Activated CD4-positive, alpha-beta T cell treated with anti-CD3 and anti-CD28 coated beads for 1 hour (primary cell): ENCODE measurements around the gene AGAP2.
"Not testable (repeated sequence)": the region's sequence is repeated elsewhere in the genome, so short reads cannot be mapped to it uniquely, and the experiment has no call there.

Source experiments
- DNase-seq: peaks from one replicate; pipeline ENCODE4 v3.0.0-alpha.2; 2020

The AGAP2 gene

GRCh38 chr12:57692500-57692899 is 46.0 kb downstream of the AGAP2 start:
- DNase-seq: no peak

GRCh38 chr12:57688931-57689330 is 49.6 kb downstream of the AGAP2 start:
- no peak for DNase-seq

GRCh38 chr12:57687862-57688261 is 50.7 kb downstream of the AGAP2 start:
- no peak for DNase-seq

DNA sequence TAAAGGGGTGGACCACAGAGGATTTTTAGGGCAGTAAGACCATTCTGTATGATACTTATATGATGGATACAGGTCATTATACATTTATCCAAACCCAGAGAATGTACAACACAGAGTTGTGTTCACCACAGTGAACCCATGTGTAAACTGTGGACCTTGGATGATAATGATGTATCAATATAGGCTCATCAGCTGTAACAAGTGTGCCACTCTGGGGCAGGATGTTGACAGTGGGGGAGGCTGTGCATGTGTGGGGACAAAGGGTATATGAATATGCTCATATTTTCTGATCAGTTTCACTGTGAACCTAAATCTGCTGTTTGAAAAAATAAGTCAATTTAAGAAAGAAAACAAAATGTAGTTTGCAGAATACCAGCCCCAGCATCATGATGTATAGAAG is 58.8 kb downstream of the AGAP2 start:
- DNase-seq: no peak

- DNase-seq: not testable (repeated sequence)
Observed at GRCh38 chr12:57677947-57678346, 60.6 kb downstream of the AGAP2 start.

GRCh38 chr12:57674691-57675090 is 63.9 kb downstream of the AGAP2 start:
- no peak for DNase-seq
